SK-N-SH (cell line): ENCODE data around the gene TUBA4B. TPM values are rescaled to one million over a fixed set of nuclear protein-coding genes. Genes with fewer than 3 reads are reported as not detected.

ENCODE experiments used
- EZH2phosphoT487 ChIP-seq: fragments of 200-600 bp; sonication (generic); IDR thresholded peaks from 2 replicates; pipeline ENCODE4 v1.6.1; 2017; ENCODE audit warnings: low read depth, mixed run types, mild to moderate bottlenecking, antibody characterized with exemption, moderate library complexity, borderline replicate concordance
- FOSL2 ChIP-seq: IDR thresholded peaks from 2 replicates; pipeline ENCODE4 v1.4.0; 2012; ENCODE audit warnings: low read depth, mild to moderate bottlenecking, moderate library complexity, borderline replicate concordance
- FOXM1 ChIP-seq: IDR thresholded peaks from 2 replicates; pipeline ENCODE4 v1.4.0; 2012; ENCODE audit warnings: low read depth, mild to moderate bottlenecking
- GATA2 ChIP-seq: sonication (generic); formaldehyde crosslinking; IDR thresholded peaks from 2 replicates; pipeline ENCODE4 v1.5.0; 2020; ENCODE audit warnings: mild to moderate bottlenecking, missing genetic modification reagents
- JUND ChIP-seq: IDR thresholded peaks from 2 replicates; pipeline ENCODE4 v1.4.0; 2012
- MXI1 ChIP-seq: IDR thresholded peaks from 2 replicates; pipeline ENCODE4 v1.6.1; 2012; ENCODE audit warnings: mild to moderate bottlenecking, low read depth, low read length, improper control_type of control experiment
- NFIC ChIP-seq: IDR thresholded peaks from 2 replicates; pipeline ENCODE4 v1.4.0; 2012; ENCODE audit warnings: borderline replicate concordance
- NRF1 ChIP-seq: IDR thresholded peaks from 2 replicates; pipeline ENCODE4 v1.6.1; 2012; ENCODE audit warnings: low read depth, mild to moderate bottlenecking, low read length
- RFX5 ChIP-seq: IDR thresholded peaks from 2 replicates; pipeline ENCODE4 v1.6.1; 2012; ENCODE audit warnings: mild to moderate bottlenecking, improper control_type of control experiment, low read length
- RXRA ChIP-seq: IDR thresholded peaks from 2 replicates; pipeline ENCODE4 v1.4.0; 2012; ENCODE audit warnings: low read depth, mild to moderate bottlenecking, borderline replicate concordance
- SIN3A ChIP-seq: IDR thresholded peaks from 2 replicates; pipeline ENCODE4 v1.6.1; 2012; ENCODE audit warnings: low read depth, mild to moderate bottlenecking, low read length, moderate library complexity, borderline replicate concordance
- TCF12 ChIP-seq: IDR thresholded peaks from 2 replicates; pipeline ENCODE4 v1.4.0; 2012
- TEAD4 ChIP-seq: IDR thresholded peaks from 2 replicates; pipeline ENCODE4 v1.4.0; 2012; ENCODE audit warnings: mild to moderate bottlenecking, borderline replicate concordance; ENCODE audit not compliant: insufficient read depth
- YY1 ChIP-seq: IDR thresholded peaks from 2 replicates; pipeline ENCODE4 v1.4.0; 2012; ENCODE audit warnings: low read depth, mild to moderate bottlenecking
- polyA plus RNA-seq, 3 experiments: library from polyadenylated mRNA; depleted of rRNA; stranded (reverse); fragments of >200 nt; gene quantifications; 2 replicates each; pipeline ENCODE4 v1.2.3, GENCODE V29; 2012
- TF ChIP-seq, protein P1 (sequence below): IDR thresholded peaks from 2 replicates; pipeline ENCODE4 v1.4.0; 2012; ENCODE audit warnings: low read depth, borderline replicate concordance
- TF ChIP-seq, protein P2 (sequence below): fragments of 150-350 bp; IDR thresholded peaks from 2 replicates; pipeline ENCODE4 v1.6.1; 2016; ENCODE audit warnings: mild to moderate bottlenecking, low read depth, low read length
- TF ChIP-seq, protein P3 (sequence below): IDR thresholded peaks from 2 replicates; pipeline ENCODE4; 2012
- TF ChIP-seq, protein P4 (sequence below): fragments of 200-600 bp; sonication (generic); IDR thresholded peaks from 2 replicates; pipeline ENCODE4 v1.6.1; 2017; ENCODE audit warnings: antibody characterized with exemption, mild to moderate bottlenecking, moderate library complexity
- TF ChIP-seq, protein P5 (sequence below): IDR thresholded peaks from 2 replicates; pipeline ENCODE4 v1.6.1; 2012; ENCODE audit warnings: mild to moderate bottlenecking, low read depth, low read length, moderate library complexity
- TF ChIP-seq, protein P6 (sequence below): IDR thresholded peaks from 2 replicates; pipeline ENCODE4 v1.4.0; 2012; ENCODE audit warnings: low read depth

Gene TUBA4B
- polyA plus RNA-seq, 1 of the 3 experiments (the other 2 are of a cell fraction), result 0.03 TPM

DNA sequence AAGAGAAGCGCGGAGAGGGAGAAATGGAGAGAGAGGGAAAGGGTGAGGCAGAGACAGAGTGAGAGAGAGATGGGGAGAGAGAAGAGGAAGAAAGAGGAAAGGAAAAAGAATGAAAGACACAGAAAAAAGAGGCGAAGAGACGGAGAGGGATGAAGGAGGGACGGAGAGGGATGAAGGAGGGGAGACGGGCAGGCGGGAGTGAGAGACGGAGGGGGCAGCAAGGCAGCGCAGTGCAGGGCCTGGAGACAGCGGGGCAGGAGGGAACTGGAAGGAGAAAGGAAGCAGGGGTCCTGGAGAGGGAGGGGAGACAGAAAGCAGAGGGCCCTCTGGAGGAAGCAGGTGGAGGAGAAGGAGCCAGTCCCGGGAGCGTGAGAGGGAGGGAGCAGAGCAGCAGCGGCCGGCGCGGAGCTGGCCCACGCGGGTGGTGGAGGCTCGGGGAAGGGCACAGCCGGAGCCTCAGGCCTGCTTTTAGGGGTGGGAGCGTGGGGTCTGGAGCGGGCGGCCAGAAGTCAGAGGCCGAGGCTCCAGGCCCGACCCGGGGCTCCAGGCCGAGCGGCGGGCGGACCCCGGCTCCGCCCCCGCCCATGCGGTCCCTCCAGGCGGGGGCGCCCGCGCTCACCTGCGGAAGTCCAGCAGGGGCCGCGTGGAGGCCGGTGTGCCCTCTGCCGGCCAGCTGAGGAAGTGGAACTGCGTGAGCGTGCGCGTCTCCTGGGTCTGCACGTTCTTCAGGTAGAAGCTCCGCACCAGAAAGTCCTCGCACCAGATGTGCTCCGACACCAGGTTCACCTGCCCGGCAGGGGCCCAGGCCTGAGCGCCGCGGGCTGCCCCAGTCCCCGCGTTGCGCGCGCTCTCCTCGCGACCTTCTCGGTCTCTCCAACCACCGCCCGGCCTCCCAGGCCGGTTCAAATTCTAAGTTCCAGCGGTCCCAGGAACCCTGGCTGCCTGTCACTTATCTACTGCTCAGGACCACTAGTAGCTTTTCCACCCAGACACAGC is 41.6 kb downstream of the TUBA4B start (continued):
- TF ChIP-seq, protein P1, sequence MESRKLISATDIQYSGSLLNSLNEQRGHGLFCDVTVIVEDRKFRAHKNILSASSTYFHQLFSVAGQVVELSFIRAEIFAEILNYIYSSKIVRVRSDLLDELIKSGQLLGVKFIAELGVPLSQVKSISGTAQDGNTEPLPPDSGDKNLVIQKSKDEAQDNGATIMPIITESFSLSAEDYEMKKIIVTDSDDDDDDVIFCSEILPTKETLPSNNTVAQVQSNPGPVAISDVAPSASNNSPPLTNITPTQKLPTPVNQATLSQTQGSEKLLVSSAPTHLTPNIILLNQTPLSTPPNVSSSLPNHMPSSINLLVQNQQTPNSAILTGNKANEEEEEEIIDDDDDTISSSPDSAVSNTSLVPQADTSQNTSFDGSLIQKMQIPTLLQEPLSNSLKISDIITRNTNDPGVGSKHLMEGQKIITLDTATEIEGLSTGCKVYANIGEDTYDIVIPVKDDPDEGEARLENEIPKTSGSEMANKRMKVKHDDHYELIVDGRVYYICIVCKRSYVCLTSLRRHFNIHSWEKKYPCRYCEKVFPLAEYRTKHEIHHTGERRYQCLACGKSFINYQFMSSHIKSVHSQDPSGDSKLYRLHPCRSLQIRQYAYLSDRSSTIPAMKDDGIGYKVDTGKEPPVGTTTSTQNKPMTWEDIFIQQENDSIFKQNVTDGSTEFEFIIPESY, result no peak
- TF ChIP-seq, protein P2, sequence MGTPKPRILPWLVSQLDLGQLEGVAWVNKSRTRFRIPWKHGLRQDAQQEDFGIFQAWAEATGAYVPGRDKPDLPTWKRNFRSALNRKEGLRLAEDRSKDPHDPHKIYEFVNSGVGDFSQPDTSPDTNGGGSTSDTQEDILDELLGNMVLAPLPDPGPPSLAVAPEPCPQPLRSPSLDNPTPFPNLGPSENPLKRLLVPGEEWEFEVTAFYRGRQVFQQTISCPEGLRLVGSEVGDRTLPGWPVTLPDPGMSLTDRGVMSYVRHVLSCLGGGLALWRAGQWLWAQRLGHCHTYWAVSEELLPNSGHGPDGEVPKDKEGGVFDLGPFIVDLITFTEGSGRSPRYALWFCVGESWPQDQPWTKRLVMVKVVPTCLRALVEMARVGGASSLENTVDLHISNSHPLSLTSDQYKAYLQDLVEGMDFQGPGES, result no peak
- TF ChIP-seq RXRA (no peak), FOXM1 (no peak), SIN3A (peak; percentile 62; the same call in 1 of the 2 replicates), YY1 (no peak), FOSL2 (no peak), NFIC (no peak), MXI1 (peak; percentile 77), JUND (no peak), RFX5 (0 out of 2 replicates have a peak, but pooled peaks have one; percentile 54), GATA2 (CRISPR knock-in tag) (no peak), TEAD4 (no peak), EZH2phosphoT487 (no peak), NRF1 (peak; percentile 40), TCF12 (no peak)
- TF ChIP-seq, protein P3, sequence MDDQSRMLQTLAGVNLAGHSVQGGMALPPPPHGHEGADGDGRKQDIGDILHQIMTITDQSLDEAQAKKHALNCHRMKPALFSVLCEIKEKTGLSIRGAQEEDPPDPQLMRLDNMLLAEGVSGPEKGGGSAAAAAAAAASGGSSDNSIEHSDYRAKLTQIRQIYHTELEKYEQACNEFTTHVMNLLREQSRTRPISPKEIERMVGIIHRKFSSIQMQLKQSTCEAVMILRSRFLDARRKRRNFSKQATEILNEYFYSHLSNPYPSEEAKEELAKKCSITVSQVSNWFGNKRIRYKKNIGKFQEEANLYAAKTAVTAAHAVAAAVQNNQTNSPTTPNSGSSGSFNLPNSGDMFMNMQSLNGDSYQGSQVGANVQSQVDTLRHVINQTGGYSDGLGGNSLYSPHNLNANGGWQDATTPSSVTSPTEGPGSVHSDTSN, result no peak
- TF ChIP-seq, protein P4, sequence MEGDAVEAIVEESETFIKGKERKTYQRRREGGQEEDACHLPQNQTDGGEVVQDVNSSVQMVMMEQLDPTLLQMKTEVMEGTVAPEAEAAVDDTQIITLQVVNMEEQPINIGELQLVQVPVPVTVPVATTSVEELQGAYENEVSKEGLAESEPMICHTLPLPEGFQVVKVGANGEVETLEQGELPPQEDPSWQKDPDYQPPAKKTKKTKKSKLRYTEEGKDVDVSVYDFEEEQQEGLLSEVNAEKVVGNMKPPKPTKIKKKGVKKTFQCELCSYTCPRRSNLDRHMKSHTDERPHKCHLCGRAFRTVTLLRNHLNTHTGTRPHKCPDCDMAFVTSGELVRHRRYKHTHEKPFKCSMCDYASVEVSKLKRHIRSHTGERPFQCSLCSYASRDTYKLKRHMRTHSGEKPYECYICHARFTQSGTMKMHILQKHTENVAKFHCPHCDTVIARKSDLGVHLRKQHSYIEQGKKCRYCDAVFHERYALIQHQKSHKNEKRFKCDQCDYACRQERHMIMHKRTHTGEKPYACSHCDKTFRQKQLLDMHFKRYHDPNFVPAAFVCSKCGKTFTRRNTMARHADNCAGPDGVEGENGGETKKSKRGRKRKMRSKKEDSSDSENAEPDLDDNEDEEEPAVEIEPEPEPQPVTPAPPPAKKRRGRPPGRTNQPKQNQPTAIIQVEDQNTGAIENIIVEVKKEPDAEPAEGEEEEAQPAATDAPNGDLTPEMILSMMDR, result peak; percentile 84
- TF ChIP-seq, protein P5, sequence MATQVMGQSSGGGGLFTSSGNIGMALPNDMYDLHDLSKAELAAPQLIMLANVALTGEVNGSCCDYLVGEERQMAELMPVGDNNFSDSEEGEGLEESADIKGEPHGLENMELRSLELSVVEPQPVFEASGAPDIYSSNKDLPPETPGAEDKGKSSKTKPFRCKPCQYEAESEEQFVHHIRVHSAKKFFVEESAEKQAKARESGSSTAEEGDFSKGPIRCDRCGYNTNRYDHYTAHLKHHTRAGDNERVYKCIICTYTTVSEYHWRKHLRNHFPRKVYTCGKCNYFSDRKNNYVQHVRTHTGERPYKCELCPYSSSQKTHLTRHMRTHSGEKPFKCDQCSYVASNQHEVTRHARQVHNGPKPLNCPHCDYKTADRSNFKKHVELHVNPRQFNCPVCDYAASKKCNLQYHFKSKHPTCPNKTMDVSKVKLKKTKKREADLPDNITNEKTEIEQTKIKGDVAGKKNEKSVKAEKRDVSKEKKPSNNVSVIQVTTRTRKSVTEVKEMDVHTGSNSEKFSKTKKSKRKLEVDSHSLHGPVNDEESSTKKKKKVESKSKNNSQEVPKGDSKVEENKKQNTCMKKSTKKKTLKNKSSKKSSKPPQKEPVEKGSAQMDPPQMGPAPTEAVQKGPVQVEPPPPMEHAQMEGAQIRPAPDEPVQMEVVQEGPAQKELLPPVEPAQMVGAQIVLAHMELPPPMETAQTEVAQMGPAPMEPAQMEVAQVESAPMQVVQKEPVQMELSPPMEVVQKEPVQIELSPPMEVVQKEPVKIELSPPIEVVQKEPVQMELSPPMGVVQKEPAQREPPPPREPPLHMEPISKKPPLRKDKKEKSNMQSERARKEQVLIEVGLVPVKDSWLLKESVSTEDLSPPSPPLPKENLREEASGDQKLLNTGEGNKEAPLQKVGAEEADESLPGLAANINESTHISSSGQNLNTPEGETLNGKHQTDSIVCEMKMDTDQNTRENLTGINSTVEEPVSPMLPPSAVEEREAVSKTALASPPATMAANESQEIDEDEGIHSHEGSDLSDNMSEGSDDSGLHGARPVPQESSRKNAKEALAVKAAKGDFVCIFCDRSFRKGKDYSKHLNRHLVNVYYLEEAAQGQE, result peak; percentile 56; the same call in 1 of the 2 replicates
- TF ChIP-seq, protein P6, sequence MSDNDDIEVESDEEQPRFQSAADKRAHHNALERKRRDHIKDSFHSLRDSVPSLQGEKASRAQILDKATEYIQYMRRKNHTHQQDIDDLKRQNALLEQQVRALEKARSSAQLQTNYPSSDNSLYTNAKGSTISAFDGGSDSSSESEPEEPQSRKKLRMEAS, result peak; percentile 80
